ENCODE data around the gene UBAC1. TPM values are rescaled to one million over a fixed set of nuclear protein-coding genes. Genes with fewer than 3 reads are reported as not detected.

The UBAC1 gene
- total RNA-seq, 1 experiment from 2014 or later = 55.6 TPM

DNA sequence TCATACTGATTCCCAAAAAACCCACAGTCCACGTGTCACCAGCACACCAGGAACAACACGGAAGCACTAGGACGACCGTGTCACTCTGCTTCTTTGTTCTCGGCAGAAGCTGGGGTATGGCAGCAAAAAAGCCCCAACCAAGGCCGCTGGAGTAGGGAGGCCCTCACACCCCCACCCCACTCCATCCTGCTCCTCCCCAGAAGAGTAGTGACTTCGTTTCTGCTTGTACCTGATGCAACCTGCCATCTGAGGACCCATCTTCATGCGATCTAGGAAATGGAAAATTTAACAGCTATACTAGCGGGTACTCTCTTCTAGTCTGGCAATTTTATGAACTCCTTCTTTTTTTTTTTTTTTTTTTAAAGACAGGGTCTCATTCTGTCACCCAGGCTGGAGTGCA, 3.7 kb downstream of the UBAC1 start:
- 0 out of 2 replicates have a peak overlapping the region, but pooled peaks have one; percentile 37 for H3K27ac Mint-ChIP-seq
- no peaks in the 10 kb centered on the region for H3K9me3 Mint-ChIP-seq
- TF ChIP-seq FOXK1 (CRISPR knock-in tag; IDR thresholded peaks at IDR 0.05) (no peak), JAZF1 (CRISPR knock-in tag; IDR thresholded peaks at IDR 0.05) (no peak), RORB (CRISPR knock-in tag; IDR thresholded peaks at IDR 0.05) (no peak), CREB1 (CRISPR knock-in tag; IDR thresholded peaks at IDR 0.05) (no peak), ZMAT4 (CRISPR knock-in tag; IDR thresholded peaks at IDR 0.05) (no peak), HMGA2 (CRISPR knock-in tag; IDR thresholded peaks at IDR 0.05) (no peak), SMAD4 (CRISPR knock-in tag; IDR thresholded peaks at IDR 0.05) (no peak), AFF4 (CRISPR knock-in tag; IDR thresholded peaks at IDR 0.05; ENCODE audit: borderline replicate concordance) (no peak), TCF7 (CRISPR knock-in tag; IDR thresholded peaks at IDR 0.05; ENCODE audit: low read depth) (no peak), AR (CRISPR knock-in tag; IDR thresholded peaks at IDR 0.05) (no peak), ATF1 (CRISPR knock-in tag; IDR thresholded peaks at IDR 0.05) (no peak)
- ATAC-seq = no peak
- H3K4me3 Mint-ChIP-seq = no peak overlapping the region
- ChIA-PET CTCF (no interaction called here), POLR2A (no interaction called here)
- H3K27me3 Mint-ChIP-seq (ENCODE audit: low read depth) = no peaks in the 10 kb centered on the region
- DNase-seq (ENCODE audit: low spot score) = no peak
- peaks cover 21% of the 10 kb centered on the region for H3K4me1 Mint-ChIP-seq
- peaks cover 20% of the 10 kb centered on the region for H3K36me3 Mint-ChIP-seq

- ChIA-PET POLR2A (no interaction called here), CTCF (interaction anchor here (1.2 to 2.3 kb wide), 2 partner anchors 11 to 182 kb away, joined by 4 to 7 read pairs; no protein-coding TSS in a partner anchor)
- ATAC-seq (no peak), DNase-seq (ENCODE audit: low spot score) (no peak)
- H3K4me1 Mint-ChIP-seq = peaks cover 15% of the 10 kb centered on the region
- peaks cover 26% of the 10 kb centered on the region for H3K36me3 Mint-ChIP-seq
- peak overlapping the region; percentile 37; the same call in 1 of the 2 replicates for H3K27ac Mint-ChIP-seq
- H3K9me3 Mint-ChIP-seq = no peaks in the 10 kb centered on the region
- H3K27me3 Mint-ChIP-seq (ENCODE audit: low read depth) = no peaks in the 10 kb centered on the region
- H3K4me3 Mint-ChIP-seq = no peak overlapping the region
- no peak for TF ChIP-seq GABPB1 (CRISPR knock-in tag; IDR thresholded peaks at IDR 0.05)
- no peak for TF ChIP-seq JAZF1 (CRISPR knock-in tag; IDR thresholded peaks at IDR 0.05)
- TF ChIP-seq MYBL2 (CRISPR knock-in tag; IDR thresholded peaks at IDR 0.05) = no peak
- TF ChIP-seq ZNF317 (CRISPR knock-in tag; IDR thresholded peaks at IDR 0.05; ENCODE audit: borderline replicate concordance, low read depth) = no peak
- no peak for TF ChIP-seq FOXK1 (CRISPR knock-in tag; IDR thresholded peaks at IDR 0.05)
- no peak for TF ChIP-seq FOXP1 (CRISPR knock-in tag; IDR thresholded peaks at IDR 0.05; ENCODE audit: borderline replicate concordance)
- TF ChIP-seq ZNF671 (CRISPR knock-in tag; IDR thresholded peaks at IDR 0.05) = no peak
- TF ChIP-seq HMGA2 (CRISPR knock-in tag; IDR thresholded peaks at IDR 0.05) = no peak
- TF ChIP-seq ZNF425 (CRISPR knock-in tag; conservative IDR thresholded peaks at IDR 0.05) = no peak
- no peak for TF ChIP-seq PRDM15 (CRISPR knock-in tag; IDR thresholded peaks at IDR 0.05)
- TF ChIP-seq, protein P1, sequence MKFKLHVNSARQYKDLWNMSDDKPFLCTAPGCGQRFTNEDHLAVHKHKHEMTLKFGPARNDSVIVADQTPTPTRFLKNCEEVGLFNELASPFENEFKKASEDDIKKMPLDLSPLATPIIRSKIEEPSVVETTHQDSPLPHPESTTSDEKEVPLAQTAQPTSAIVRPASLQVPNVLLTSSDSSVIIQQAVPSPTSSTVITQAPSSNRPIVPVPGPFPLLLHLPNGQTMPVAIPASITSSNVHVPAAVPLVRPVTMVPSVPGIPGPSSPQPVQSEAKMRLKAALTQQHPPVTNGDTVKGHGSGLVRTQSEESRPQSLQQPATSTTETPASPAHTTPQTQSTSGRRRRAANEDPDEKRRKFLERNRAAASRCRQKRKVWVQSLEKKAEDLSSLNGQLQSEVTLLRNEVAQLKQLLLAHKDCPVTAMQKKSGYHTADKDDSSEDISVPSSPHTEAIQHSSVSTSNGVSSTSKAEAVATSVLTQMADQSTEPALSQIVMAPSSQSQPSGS (CRISPR knock-in tag; IDR thresholded peaks at IDR 0.05; ENCODE audit: borderline replicate concordance, low read depth) = no peak
- TF ChIP-seq, protein P2, sequence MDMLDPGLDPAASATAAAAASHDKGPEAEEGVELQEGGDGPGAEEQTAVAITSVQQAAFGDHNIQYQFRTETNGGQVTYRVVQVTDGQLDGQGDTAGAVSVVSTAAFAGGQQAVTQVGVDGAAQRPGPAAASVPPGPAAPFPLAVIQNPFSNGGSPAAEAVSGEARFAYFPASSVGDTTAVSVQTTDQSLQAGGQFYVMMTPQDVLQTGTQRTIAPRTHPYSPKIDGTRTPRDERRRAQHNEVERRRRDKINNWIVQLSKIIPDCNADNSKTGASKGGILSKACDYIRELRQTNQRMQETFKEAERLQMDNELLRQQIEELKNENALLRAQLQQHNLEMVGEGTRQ (CRISPR knock-in tag; IDR thresholded peaks at IDR 0.05) = no peak
Measured at GRCh38 chr9:135956802-135957174, 4.4 kb downstream of the UBAC1 start.

Data from WTC11 (cell line).